ENCODE data around the gene ZNF711.

The ZNF711 gene

DNA sequence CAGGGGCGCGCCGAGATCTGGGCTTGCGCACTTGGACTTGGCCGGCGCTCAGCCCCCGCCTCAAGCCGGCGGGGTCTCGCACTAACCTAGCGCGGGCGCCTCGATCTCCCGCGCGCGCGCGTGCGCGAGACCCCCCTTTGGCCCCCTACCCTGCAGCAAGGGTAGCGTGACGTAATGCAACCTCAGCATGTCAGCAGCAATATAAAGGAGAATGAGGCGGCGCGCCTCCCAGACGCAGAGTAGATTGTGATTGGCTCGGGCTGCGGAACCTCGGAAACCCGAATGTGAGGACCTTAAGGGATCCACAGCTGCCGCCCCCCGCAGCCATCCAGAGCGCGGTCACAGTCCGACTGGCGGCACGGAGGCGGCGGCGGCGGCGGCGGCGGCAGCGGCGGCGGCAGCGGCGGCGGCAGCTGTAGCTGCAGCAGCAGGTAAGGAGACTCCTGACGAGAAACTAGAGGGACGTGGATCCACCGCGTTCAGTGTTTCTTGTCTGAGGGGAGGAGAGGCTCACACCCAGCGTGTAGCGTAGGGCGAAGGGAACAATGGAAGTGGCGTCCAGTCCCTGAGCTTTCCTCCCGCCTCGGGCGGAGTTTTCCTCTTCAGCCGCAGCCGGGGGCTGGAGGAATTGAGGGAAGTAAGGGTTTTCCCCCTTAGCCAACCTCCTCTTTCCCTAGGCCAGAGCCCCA, at the start of gene ZNF711, which contains the start of gene SATL1:
TSS of gene ZNF711 (plus strand) at position 231 of the 689 bp plus-strand sequence. CDS start 3,582 bp downstream, outside the sequence.
TSS of gene SATL1 (minus strand) at position 19 of the 689 bp plus-strand sequence. CDS start 134,811 bp downstream, outside the sequence.
- DNase-seq (ENCODE audit: low read depth), result peak; percentile 2
- peak within 1 kb of the TSS; percentile 27 for H3K4me3 ChIP-seq (ENCODE audit: low read depth, low read length)
- TF ChIP-seq, protein P1, sequence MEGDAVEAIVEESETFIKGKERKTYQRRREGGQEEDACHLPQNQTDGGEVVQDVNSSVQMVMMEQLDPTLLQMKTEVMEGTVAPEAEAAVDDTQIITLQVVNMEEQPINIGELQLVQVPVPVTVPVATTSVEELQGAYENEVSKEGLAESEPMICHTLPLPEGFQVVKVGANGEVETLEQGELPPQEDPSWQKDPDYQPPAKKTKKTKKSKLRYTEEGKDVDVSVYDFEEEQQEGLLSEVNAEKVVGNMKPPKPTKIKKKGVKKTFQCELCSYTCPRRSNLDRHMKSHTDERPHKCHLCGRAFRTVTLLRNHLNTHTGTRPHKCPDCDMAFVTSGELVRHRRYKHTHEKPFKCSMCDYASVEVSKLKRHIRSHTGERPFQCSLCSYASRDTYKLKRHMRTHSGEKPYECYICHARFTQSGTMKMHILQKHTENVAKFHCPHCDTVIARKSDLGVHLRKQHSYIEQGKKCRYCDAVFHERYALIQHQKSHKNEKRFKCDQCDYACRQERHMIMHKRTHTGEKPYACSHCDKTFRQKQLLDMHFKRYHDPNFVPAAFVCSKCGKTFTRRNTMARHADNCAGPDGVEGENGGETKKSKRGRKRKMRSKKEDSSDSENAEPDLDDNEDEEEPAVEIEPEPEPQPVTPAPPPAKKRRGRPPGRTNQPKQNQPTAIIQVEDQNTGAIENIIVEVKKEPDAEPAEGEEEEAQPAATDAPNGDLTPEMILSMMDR (IDR thresholded peaks at IDR 0.05; ENCODE audit: insufficient read depth, low read depth, low read length, missing control alignments), result no peak

DNA sequence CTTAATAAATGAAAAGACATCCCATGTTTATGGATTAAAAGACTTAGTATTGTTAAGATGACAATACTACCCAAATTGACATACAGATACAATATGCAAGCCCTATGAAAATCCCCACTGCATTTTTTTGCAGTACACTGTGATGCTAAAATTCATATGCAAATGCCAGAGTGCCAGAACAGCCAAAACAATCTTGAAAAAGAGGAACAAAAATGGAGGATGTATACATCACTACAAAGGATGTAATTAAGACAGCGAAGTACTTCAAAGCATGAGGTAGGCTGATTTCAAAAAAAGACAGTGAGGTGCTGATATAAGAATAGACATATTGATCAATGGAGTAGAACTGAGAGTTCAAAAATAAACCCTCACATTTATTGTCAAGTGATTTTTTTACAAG, 47.5 kb upstream of the ZNF711 start:
- no peak for DNase-seq (ENCODE audit: low read depth)
- H3K4me3 ChIP-seq (ENCODE audit: low read depth, low read length), result no peak overlapping the region
- TF ChIP-seq, protein P1 (IDR thresholded peaks at IDR 0.05; ENCODE audit: insufficient read depth, low read depth, low read length, missing control alignments), result no peak

DNA sequence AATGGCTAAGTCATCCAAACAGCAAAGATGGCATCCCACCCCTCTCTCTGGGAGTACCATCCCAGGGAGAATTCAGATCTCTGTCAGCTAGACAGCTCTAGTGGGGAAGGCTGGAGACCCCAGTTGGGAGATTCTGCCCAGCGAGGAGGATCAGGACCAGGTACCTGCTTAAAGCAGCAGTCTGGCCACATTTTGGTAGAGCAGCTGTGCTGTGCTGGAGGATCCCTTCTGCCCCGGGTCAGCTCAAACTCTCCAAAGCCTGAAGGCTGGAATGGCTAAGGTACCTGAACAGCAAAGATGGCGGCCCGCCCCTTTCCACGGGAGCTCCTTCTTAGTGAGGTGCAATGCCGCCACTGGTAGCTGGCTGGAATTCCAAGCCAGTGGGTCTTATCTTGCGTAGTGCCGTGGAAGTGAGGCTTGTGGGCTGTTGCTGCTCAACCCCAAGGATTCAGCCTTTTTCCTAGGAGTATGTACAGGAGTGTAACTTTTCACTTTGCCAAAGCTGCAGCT, 40.3 kb upstream of the ZNF711 start:
- H3K4me3 ChIP-seq (ENCODE audit: low read depth, low read length), result no peak overlapping the region
- DNase-seq (ENCODE audit: low read depth), result no peak
- TF ChIP-seq, protein P1 (IDR thresholded peaks at IDR 0.05; ENCODE audit: insufficient read depth, low read depth, low read length, missing control alignments), result no peak

DNA sequence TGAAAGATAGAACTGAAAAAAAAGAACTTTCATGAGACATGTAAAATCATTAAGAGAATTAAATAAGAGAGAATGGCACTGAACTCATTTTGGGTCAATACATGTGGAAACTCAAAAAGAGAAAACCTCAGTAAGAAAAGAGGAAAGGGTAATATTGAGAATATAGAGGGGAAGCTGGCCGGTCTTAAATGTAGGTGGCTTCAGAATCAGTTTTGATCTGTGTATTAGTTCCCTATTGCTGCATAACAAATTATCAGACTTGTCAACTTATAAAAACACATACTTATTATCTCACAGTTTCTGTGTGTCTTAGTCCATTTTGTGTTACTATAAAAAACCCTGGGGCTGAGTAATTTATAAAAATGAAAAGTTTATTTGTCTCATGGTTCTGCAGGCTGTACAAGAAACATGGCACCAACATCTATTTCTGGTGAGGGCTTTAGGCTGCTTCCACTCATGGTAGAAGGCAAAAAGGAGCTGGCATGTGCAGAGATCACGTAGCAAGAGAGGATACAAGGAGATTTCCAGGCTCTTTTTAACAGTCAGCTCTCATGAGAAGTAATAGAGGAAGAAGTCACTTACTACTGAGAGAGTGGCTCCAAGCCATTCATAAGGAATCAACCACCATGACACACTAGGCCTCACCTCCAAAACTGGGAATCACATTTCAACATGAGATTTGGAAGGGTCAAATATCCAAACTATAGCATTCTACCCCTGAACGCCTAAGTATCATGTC, 29.8 kb upstream of the ZNF711 start:
- no peak for DNase-seq (ENCODE audit: low read depth)
- TF ChIP-seq, protein P1 (IDR thresholded peaks at IDR 0.05; ENCODE audit: insufficient read depth, low read depth, low read length, missing control alignments), result no peak
- H3K4me3 ChIP-seq (ENCODE audit: low read depth, low read length), result no peak overlapping the region

DNA sequence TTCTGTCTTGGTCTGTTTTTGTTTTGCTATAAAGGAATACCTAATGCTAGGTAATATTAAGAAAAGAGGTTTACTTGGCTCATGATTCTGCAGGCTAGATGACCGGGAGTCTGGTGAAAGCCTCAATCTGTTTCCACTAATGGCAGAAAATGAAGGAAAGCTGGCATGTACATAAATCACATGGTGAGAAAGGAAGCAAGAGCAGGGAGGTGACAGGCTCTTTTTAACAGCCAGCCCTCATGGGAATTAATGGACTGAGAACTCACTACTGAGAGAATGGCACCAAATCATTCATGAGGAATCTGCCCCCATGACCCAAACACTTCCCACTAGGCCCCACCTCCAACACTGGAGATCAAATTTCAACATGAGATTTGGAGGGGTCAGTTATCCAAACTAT, 27.8 kb upstream of the ZNF711 start:
- TF ChIP-seq, protein P1 (IDR thresholded peaks at IDR 0.05; ENCODE audit: insufficient read depth, low read depth, low read length, missing control alignments), result no peak
- no peak for DNase-seq (ENCODE audit: low read depth)

DNA sequence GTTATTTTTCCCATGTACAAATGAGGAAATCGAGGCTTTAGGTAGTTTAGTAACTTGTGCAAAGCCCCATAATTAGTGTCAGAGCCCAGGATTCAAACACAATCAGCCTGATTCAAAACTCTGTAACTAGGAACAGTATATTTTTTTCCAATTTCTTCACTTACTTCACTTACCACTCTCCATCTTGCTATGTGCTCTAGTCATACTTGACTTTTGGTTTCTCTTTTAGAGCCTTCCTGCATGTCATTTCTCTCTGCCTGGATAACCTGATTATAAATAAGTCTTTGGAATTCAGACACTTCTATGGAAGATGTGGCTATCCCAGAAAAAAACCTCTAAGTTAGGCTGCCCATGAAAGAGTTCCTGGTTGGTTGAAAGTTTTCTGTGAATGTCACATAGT, 22.4 kb upstream of the ZNF711 start:
- TF ChIP-seq, protein P1 (IDR thresholded peaks at IDR 0.05; ENCODE audit: insufficient read depth, low read depth, low read length, missing control alignments), result no peak
- DNase-seq (ENCODE audit: low read depth), result no peak
- H3K4me3 ChIP-seq (ENCODE audit: low read depth, low read length), result no peak overlapping the region

More for the DNA sequence above, 27.8 kb upstream of the ZNF711 start:
- H3K4me3 ChIP-seq (ENCODE audit: low read depth, low read length), result no peak overlapping the region

Data from GM12865 (cell line).